ENCODE measurements around the gene AURKAIP1. TPM values are rescaled to one million over a fixed set of nuclear protein-coding genes. Genes with fewer than 3 reads are reported as not detected.

AURKAIP1 gene
- total RNA-seq, 4 donors from 2014 or later = 13.2 to 75.8 (median 31.1) TPM

DNA sequence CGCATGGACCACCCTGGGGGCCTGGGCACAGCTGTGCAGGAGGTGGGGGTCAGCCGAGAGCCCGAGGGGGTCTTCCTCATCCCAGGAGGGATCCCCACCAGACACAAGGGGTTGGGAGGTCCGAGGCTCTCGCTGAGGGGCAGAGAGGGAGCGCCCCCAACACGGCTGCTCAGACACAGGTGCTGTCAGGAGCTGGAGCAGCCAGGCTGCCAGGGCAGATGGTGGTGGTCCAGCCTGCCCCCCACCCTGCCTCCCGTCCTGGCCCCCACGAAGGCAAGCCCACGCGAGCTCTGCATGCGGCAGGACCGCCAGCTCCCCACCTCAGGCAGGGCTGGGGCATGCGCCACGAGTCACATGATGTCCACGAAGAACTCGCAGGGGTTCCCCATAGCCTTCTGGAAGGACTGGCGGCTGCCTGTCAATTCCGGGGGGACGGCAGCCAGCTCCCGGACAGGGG is 39.2 kb downstream of the AURKAIP1 start:
- intact Hi-C loops (cut with DNase I; ENCODE audit: low total_unique reads) = no loop called here
- no peak for DNase-seq
- Histone ChIP-seq H3K36me3 (no peaks in the 10 kb centered on the region), H3K27ac (no peak overlapping the region), H3K4me1 (no peaks in the 10 kb centered on the region), H3K4me3 (no peak overlapping the region), H3K27me3 (no peaks in the 10 kb centered on the region), H3K9me3 (no peaks in the 10 kb centered on the region)
- TF ChIP-seq POLR2A (IDR thresholded peaks at IDR 0.05) = no peak
- TF ChIP-seq, protein P1, sequence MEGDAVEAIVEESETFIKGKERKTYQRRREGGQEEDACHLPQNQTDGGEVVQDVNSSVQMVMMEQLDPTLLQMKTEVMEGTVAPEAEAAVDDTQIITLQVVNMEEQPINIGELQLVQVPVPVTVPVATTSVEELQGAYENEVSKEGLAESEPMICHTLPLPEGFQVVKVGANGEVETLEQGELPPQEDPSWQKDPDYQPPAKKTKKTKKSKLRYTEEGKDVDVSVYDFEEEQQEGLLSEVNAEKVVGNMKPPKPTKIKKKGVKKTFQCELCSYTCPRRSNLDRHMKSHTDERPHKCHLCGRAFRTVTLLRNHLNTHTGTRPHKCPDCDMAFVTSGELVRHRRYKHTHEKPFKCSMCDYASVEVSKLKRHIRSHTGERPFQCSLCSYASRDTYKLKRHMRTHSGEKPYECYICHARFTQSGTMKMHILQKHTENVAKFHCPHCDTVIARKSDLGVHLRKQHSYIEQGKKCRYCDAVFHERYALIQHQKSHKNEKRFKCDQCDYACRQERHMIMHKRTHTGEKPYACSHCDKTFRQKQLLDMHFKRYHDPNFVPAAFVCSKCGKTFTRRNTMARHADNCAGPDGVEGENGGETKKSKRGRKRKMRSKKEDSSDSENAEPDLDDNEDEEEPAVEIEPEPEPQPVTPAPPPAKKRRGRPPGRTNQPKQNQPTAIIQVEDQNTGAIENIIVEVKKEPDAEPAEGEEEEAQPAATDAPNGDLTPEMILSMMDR (IDR thresholded peaks at IDR 0.05) = no peak

DNA sequence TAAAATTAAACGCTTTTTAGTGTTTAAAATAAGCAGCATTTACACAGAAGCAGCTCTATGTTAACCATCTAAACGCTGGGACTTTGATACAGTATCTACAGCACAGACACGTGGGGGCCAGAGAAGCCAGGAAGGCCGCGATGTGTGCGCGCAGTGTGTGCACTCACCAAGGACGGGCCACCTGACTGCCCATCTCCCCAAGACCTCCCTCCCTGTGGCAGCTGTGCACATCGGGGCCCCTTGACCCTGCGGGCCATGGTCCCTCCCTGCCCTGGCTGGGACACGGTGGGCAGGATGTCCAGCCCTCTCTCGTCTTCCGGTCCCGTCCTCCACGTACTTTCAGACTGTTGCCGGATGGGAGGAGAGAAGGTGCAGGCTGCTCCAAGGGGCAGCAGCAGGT is 39.7 kb downstream of the AURKAIP1 start:
- intact Hi-C loops (cut with DNase I; ENCODE audit: low total_unique reads) = no loop called here
- Histone ChIP-seq H3K4me1 (no peaks in the 10 kb centered on the region), H3K9me3 (no peaks in the 10 kb centered on the region), H3K27ac (no peak overlapping the region), H3K36me3 (no peaks in the 10 kb centered on the region), H3K4me3 (no peak overlapping the region), H3K27me3 (no peaks in the 10 kb centered on the region)
- DNase-seq = no peak
- TF ChIP-seq, protein P1 (IDR thresholded peaks at IDR 0.05) = no peak
- TF ChIP-seq POLR2A (IDR thresholded peaks at IDR 0.05) = no peak

DNA sequence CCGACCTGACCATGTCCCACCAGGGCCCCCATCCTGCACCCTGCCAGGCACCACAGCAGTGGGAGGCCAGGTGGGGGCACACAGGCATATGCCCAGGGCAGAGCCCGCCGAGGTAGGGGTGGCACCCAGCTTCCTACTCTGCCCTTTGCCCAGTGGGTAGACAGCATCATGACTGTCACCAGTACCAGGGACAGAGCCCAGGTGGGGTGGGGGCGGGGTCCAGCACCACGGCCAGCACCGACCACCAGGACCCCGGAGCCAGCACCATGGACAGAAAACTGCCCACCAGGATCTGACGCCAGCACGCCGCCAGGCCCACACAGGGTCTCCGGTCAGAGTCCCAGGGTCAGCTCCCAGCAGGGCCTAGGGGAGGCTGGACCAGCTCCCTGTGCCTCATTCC is 40.2 kb downstream of the AURKAIP1 start:
- no peaks in the 10 kb centered on the region for H3K4me1 ChIP-seq
- no peak overlapping the region for H3K27ac ChIP-seq
- no peaks in the 10 kb centered on the region for H3K36me3 ChIP-seq
- TF ChIP-seq, protein P1 (IDR thresholded peaks at IDR 0.05) = no peak
- no peak for TF ChIP-seq POLR2A (IDR thresholded peaks at IDR 0.05)
- H3K27me3 ChIP-seq = no peaks in the 10 kb centered on the region
- no peak for DNase-seq
- intact Hi-C loops (cut with DNase I; ENCODE audit: low total_unique reads) = no loop called here
- no peak overlapping the region for H3K4me3 ChIP-seq
- no peaks in the 10 kb centered on the region for H3K9me3 ChIP-seq

DNA sequence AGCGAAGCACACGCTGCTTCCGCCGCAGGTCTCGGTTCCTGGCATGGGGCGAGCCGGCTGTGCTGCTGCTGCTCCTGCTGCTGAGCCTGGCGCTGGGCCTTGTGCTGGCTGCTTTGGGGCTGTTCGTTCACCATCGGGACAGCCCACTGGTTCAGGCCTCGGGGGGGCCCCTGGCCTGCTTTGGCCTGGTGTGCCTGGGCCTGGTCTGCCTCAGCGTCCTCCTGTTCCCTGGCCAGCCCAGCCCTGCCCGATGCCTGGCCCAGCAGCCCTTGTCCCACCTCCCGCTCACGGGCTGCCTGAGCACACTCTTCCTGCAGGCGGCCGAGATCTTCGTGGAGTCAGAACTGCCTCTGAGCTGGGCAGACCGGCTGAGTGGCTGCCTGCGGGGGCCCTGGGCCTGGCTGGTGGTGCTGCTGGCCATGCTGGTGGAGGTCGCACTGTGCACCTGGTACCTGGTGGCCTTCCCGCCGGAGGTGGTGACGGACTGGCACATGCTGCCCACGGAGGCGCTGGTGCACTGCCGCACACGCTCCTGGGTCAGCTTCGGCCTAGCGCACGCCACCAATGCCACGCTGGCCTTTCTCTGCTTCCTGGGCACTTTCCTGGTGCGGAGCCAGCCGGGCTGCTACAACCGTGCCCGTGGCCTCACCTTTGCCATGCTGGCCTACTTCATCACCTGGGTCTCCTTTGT is 41.3 kb downstream of the AURKAIP1 start:
- H3K4me3 ChIP-seq = no peak overlapping the region
- no peak for DNase-seq
- H3K27me3 ChIP-seq = no peaks in the 10 kb centered on the region
- H3K36me3 ChIP-seq = no peaks in the 10 kb centered on the region
- no peak overlapping the region for H3K27ac ChIP-seq
- no peaks in the 10 kb centered on the region for H3K9me3 ChIP-seq
- TF ChIP-seq, protein P1 (IDR thresholded peaks at IDR 0.05) = no peak
- no peak for TF ChIP-seq POLR2A (IDR thresholded peaks at IDR 0.05)
- intact Hi-C loops (cut with DNase I; ENCODE audit: low total_unique reads) = no loop called here
- no peaks in the 10 kb centered on the region for H3K4me1 ChIP-seq

DNA sequence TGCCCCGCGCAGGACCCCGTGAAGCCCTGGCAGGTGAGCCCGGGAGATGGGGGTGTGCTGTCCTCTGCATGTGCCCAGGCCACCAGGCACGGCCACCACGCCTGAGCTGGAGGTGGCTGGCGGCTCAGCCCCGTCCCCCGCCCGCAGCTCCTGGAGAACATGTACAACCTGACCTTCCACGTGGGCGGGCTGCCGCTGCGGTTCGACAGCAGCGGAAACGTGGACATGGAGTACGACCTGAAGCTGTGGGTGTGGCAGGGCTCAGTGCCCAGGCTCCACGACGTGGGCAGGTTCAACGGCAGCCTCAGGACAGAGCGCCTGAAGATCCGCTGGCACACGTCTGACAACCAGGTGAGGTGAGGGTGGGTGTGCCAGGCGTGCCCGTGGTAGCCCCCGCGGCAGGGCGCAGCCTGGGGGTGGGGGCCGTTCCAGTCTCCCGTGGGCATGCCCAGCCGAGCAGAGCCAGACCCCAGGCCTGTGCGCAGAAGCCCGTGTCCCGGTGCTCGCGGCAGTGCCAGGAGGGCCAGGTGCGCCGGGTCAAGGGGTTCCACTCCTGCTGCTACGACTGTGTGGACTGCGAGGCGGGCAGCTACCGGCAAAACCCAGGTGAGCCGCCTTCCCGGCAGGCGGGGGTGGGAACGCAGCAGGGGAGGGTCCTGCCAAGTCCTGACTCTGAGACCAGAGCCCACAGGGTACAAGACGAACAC is 42.1 kb downstream of the AURKAIP1 start:
- no peak for TF ChIP-seq POLR2A (IDR thresholded peaks at IDR 0.05)
- TF ChIP-seq, protein P1 (IDR thresholded peaks at IDR 0.05) = no peak
- H3K9me3 ChIP-seq = no peaks in the 10 kb centered on the region
- intact Hi-C loops (cut with DNase I; ENCODE audit: low total_unique reads) = no loop called here
- no peak for DNase-seq
- no peaks in the 10 kb centered on the region for H3K27me3 ChIP-seq
- H3K27ac ChIP-seq = no peak overlapping the region
- H3K36me3 ChIP-seq = no peaks in the 10 kb centered on the region
- no peaks in the 10 kb centered on the region for H3K4me1 ChIP-seq
- no peak overlapping the region for H3K4me3 ChIP-seq
